GM21515 (cell line): ENCODE results near the gene PUM1.

Experiments
- ATAC-seq: cut with Tn5 transposase; IDR thresholded peaks from one replicate; pipeline ENCODE4 v1.9.1; 2021; ENCODE audit not compliant: unreplicated experiment

Gene PUM1

DNA sequence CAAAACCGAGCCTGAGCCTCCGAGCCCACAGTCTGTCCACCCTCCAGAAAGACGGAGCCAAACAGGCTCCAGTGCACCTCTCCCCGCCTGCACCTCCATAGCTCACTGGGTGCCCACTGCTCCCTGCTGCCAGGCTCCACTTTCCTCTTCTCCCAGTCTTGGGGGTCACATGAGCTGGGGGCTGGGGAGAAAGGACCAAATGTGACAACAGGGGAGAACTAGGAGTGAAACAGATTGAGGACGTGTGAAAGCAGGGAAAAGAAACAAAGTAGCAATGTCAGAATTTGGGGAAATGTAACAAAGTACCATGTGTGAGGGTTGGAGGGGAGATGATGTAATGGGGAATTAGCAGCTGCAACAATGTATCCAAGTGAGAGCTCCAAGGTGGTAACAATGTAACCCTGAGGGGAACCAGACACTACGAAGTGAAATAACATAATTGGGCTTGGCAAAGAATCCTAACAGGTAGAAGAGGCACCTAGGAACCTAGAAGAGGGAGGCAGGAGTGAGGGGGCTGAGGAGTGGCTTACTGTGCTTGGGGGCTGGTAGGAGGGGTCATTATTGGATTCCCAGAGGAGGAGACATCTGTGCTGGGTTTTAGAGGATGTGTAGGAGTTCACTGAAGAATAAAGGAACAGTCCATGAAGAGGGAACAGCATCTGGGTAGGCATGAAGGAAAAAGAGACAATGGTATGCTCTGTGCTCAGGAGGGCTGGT lies 169.4 kb downstream of the PUM1 start:
- no peak for ATAC-seq

DNA sequence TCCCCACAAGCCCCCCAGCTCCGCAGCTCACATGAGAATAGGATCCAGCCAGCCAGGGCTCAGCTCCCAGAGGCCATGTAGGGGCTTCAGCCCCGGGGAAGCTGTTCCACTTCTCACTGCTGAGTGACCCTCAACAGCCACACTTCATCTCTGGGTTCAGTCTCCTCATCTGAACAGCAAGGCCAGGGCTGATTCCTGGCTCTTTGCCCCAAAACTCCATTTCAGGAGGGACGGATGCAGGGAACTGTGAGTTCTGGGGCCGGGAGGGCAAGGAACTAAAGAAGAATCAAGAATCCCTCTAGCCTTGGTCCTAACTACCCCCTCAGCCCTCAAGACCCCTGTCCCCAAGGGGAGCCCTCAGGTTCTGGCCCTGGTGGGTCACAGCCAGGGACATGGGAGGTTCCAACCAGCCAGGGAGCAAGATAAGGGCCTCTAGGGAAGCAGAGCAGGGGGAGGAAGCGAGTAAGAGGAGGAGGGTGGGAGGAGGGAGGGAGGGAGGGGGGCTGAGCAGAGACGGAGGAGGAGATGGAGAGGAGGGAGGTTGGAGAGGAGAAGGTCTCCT lies 170.1 kb downstream of the PUM1 start:
- ATAC-seq: no peak

DNA sequence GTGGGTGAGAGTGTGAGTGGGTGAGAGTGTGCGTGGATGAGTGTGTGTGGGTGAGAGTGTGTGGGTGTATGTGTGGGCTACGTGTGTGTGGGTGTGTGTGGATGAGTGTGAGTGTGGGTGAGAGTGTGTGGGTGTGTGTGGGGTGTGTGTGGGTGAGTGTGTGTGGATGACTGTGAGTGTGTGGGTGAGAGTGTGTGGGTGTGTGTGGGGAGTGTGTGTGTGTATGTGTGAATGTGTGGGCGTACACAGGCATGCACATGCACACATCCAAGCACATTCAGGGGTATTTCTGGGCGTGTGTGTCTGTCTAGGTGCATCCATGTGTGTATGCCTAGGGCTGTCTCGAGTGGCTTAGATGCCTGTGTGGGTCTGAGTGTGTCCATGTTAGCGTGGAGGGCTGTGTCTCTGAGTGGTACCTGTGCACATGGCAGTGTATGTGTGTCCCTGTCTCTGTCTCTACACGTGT lies 171.0 kb downstream of the PUM1 start:
- no peak for ATAC-seq

DNA sequence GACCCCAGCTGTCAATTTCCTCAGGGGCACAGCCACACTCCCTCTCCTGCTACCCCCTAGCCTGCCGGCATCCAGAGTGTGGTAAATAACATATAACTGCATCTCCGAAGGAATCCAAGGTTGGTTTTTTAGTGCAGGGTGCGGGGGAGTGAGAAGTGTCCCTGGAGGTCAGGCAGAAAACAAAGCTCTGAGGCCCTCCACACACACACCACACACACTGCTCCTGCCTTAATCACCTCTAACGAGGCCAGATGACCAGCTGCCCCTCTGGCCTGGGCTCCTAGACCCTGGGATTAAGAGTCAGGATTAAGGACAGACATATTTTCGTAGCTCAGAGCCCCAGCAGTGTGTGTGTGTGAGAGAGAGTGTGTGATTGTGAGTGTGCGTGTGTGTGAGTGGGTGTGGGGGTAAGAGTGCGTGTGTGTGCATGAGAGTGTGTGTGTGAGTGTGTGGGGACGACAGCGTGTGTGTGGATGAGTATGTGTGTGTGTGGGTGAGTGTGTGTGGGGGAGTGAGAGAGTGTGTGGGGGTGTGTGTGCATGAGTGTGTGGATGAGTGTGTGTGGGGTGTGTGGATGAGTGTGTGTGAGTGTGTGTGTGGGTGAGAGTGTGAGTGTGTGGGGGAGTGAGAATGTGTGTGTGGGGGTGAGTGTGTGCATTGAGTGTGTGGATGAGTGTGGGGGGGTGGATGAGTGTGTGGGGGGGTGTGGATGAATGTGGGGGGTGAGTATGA lies 171.6 kb downstream of the PUM1 start:
- ATAC-seq: no peak

DNA sequence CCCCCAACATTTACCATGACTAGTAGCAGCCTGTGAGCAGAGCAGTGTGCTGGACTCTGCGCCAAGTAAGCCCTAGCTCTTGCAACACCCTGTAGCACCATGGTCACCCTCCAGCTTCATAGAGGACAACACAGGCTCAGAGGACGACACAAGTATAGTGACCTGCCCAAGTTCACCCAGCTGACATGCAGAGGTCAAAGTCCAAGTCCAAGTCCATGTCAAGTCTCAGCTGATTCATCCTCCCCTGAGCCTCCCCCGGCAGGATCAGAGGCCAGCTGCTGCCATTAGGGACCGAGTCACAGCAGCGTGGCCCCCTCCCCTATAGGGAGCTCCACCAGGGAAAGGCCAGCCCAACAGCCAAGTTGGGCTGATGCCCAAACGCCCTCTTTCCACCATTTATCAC lies 172.8 kb downstream of the PUM1 start:
- no peak for ATAC-seq

DNA sequence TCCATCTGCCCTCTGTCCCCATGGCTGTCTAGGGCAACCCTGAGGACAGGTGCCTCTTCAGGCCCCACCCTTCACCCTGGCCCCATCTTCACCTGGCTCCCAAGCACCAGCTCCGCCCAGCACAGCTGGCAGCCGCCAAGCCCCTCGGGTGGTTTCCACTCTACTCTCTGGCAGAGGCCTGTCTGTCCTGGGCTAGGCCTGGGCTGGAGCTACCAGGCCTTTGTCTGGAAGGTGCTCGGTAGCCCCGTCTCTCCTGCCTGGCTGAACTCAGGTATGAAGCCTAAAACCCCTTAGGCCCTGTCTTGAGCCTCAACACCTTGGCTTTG lies 174.3 kb downstream of the PUM1 start:
- no peak for ATAC-seq

DNA sequence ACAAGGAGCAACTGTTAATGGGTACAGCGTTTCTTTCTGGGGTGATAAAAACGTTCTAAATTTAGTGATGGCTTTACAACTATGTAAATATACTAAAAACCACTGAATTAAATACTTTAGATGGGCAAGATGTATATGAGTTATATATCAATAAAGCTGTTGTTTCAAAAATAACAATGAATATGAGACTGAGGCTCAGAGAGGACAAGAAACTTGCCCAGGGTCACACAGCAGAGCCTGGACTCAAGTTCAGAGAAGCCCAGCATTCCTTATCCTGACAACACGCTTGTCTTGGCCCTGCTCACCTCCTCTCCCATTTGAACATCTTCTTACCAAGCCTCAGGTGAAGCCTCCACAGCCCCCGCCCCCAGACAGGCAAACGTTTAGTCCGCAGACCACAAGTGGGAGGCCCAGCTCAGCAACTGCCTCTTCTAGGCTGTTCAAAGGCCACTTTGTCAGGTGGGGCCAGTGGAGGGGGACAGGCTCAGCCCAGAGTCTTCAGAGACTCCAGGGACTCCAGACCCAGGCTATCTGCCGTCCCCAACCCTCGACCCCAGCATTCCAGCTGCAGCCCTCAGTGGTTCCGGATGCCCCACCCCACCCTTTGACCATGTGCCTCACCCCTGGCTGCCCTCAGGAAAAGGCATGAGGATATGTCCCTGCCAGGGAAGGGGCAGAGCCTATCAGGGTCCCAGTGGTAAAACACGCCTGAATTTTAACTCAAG lies 174.9 kb downstream of the PUM1 start:
- no peak for ATAC-seq

DNA sequence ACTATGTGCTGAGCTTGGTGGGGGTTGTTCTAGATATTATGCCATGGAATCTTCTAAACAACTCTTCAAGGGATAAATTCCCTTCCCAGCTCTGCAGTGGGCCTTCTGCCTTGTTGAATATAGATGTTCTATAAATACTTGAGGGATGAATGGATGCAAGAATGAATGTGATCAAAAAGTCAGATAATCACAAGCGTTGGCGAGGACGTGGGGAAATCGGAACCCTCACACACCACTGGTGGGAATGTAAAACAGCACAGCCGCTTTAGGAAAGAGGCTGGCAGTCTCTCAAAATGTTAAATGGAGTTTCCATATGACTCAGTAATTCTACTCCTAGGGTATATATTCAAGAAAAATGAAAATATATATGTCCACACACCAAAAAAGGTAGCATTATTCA lies 176.0 kb downstream of the PUM1 start:
- no peak for ATAC-seq

DNA sequence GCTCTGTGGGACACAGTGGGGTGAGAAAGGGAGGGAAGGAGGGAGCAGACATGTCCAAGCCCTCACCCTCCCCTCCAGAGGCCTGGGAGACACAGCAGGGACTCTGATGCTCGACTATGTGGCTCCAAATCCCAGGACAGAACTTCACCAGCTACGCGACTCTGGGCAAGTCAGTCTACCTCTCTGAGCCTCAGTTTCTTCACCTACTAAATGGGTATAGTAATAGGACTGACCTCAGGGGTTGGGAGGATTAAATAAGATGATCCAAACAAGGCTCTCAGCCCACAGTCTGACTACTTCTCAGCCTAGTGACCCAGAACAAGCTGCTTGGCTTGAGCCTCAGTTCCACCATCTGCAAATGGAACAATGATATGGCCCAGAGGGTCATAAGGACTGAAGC lies 176.5 kb downstream of the PUM1 start:
- ATAC-seq: no peak

DNA sequence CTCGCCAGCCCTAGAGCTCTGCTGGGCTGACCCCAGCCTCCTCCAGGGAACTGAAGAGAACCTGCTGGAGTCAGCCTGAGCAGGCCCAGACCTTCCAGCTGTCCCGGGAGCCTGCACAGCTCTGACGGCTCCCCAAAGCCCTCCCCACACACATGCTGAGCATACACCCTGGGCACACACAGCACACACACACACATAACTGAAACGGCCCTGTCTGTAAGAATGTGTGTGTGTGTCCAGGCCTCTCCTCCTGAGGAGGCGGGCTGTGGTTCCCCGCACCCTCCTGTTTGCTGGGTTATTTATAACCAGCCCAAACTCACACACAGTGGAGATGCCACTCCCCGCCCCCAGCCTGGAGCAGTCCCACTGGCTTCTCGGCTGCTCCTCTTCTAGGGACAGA lies 177.1 kb downstream of the PUM1 start:
- no peak for ATAC-seq

DNA sequence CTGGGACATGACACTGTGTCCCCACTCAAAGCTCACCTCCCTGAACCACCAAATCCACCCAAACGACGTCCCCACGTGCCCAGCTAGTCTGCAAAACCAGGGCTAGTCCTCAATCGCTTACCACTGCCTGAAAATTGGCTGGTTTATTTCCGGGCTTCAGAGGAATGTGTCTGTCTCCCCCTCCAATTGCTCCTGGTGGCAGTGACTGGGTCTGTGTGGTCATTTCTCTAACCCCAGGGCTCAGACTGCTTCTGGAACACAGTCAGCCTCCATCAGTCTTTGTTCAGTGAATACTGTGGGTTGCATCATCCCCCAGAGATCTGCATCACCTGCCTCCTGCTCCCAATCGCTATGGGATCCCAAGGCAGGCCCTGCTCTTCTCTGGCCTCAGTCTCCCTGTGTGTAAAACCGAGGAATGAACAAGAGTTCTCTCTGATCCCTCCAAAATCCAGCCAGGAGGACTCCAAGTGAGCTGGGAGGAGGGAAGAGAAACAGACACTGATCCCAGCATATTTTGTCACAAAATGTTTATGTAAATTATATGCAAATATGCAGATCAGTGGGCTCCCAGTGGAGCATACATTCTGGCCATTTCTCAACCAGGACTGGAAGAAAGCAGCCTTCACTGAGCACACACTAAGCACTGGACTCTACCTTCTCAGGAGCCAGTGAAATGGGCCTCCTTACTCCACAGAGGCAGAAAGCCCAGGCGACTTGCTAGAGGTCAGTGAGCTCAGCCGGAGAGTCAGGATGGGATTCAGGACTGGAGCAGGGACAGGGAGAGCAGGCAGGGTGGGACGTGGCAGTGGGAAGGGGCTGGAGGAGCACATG lies 177.8 kb downstream of the PUM1 start:
- no peak for ATAC-seq

DNA sequence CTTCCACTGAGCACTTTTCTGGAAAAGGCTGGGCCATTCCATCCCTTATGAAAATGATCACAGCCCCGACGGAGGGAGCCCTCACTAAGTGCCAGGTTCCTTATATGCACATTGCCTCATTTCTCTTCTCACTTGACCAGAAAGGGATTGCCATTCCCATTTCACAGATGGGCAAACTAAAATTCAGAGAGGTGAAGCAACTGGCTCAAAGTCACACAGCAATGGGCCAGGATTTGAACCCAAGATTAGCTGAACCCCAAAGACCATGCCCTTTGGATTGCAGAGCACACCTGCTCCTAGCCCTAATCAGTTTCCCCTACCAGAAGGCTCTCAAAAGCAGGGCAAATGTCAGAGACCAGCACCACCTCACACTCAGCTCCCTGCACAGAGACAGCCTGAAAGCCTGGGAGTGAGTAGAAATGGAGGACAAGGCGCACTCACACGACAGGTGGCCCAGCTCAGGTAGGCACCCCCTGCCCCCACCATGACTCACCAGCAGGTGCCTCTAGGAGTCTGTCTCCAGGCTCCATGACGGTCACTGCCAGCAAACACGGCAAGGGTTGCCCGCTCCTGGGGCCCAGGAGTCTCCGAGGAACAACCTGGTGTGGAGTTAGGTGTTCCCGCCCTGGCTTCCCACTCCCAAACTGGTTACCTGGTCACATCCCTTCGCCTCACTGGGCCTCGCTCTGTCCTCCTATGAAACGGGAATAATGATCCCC lies 178.6 kb downstream of the PUM1 start:
- ATAC-seq: no peak

DNA sequence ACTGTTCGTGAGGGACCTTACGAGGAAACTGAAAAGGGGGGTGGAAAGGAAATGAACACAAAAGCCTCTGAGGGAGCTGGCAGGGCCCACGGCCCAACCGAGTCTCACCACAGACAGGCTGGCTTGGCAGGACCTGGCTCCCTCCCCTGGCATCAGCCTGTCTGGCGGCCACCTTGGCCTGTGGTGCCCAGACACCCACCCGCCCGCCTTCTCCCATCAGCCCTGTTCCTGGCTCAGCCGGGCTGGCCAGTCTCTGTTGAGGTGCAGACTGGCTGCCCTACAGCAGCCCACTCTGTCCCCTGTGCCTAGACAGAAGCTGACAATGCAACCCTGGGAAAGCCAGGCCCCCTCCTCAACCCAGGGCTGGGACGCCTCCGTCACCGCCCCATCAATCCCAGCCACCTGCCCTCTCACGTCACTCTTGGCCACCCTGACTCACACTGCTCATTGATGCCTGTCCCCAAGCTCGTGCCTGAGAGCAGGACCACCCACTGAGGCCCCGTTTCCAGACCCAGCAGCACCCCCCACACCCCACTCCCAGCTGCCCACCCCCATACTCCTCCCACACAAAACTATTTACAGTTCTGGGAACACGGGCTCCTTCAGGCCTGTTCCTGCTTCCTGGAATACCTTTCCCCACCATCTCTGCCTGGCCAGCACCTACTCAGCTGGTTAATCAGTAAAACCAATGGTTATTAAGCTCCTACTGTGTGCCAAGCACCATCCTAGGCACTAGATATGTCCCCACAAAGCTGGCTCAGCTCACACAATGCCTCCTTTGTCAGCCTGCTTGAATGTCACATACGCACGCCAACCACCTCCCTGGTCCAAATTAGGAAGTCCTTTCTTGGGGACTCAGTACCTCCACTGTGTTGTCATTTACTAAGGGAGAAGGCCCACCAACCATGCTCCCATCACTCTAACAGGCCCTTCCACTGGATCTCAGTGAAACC lies 179.7 kb downstream of the PUM1 start:
- ATAC-seq: no peak

DNA sequence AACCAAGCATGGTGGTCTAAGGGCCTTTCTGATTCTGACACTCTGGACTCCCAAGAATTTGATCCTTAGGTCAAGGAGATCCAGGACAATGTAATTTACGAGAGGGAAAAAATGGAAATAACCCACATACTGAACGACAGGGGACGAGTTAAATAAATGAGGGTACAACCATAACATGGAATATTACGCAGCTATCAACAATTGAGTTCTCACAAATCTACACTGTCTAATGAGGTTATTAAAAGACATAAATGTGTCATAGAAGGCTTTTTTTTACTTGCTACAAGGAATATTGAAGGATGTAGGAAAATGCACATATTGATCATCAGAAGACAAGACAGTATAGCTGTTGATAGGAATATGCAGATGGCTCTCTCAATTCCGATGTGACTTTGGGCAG lies 180.8 kb downstream of the PUM1 start:
- ATAC-seq: no peak

DNA sequence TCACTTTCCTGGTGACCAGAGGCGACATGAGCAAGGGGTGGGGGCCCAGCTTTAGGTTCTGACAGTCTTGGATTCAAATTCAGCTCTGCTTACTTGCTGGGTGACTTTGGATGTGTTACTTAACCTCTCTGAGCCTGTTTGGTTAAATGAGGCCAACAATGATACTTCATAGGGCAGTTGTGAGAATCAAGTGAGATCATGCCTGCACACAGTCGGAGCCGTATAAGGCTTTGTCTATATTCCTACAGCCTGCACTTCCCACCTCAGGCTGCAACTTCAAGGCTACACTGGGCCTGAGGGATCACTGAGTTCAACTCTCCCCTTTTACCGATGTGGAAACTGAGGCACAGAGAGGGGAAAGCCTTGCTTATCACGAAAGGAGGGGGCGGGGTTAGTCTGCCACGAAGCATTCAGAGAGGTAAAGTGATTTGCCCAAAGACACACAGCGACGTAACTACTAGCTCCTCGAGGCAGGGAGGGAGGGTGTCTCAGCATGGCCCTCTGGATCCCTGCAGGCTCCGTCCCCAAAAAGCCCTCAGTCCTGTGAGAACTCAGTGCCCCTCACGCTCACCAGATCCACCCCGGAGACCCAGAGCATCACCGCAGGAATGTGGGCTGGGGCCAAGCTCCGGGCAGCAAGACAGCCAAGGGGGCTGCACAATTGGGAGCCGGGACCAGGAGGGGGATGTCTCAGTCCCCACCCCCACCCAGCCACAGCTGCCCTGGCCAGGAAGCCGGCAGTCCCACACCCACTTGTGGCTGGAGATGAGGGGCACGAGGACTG lies 181.9 kb downstream of the PUM1 start:
- no peak for ATAC-seq

DNA sequence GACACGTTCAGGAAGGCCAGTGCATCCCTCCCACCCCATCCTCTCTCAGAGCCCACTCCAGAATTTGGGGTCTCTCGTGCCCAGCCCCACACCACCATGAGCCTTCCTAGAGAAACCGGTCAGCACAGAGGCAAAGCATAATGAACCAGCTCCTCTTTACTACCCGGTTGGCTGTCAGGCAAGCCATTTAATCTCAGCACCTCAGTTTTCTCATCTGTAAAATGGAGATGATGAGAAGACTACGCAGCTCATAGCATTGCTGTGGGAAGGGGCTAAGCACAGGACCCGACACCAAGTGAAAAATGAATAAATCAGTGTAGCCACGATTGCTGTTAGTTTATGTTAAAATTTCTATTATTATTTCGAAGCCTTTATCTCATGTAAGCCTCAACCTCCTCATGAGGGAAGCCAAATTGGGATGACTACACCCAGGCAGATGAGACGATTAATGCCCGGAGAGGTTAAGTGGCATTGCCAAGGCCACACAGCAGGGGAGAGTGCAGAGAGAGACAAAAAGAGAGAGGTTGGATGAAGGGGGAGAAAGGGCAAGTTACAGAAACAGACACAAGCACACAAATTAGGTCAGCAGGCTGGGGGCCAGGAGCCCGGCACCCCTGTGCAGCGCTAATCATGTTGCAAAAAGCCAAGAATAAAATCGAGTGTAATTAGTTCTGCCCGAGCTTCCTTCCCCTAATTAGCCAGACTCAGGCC lies 182.7 kb downstream of the PUM1 start:
- ATAC-seq: no peak
